Measurements from ENCODE around the gene PROSER3. TPM values are rescaled to one million over a fixed set of nuclear protein-coding genes. Genes with fewer than 3 reads are reported as not detected.

Gene PROSER3
- total and polyA plus RNA-seq, 2 donors (not counting 1 experiment from before 2014, with no cell fraction given): 26.0 to 61.0 TPM

- ChIA-PET CTCF (no interaction called here), POLR2A (no interaction called here)
- Histone ChIP-seq H4K20me1 (ENCODE audit: control insufficient read depth, insufficient read depth, low read length, poor library complexity, severe bottlenecking) (no peaks in the 10 kb centered on the region), H2AFZ (ENCODE audit: insufficient read depth, low read depth, low read length, poor library complexity, severe bottlenecking) (no peak overlapping the region), H3K27ac (ENCODE audit: low read length in 2 of 2) (no peak overlapping the region), H3K36me3 (replicated peaks in 1 of 2; ENCODE audit: control extremely low read depth in 1 of 2, control insufficient read depth in 1 of 2, extremely low read depth in 1 of 2, insufficient read depth in 2 of 2, low read length in 1 of 2) (no peaks in the 10 kb centered on the region), H3K79me2 (ENCODE audit: control insufficient read depth, insufficient read depth, low read length) (no peaks in the 10 kb centered on the region), H3K27me3 (replicated peaks in 1 of 4; ENCODE audit: control extremely low read depth in 1 of 4, control insufficient read depth in 3 of 4, insufficient read depth in 4 of 4, low read length in 3 of 4) (peaks cover 0 to 11% (median 3%) of the 10 kb centered on the region in 4 experiments), H3K9me3 (ENCODE audit: control extremely low read depth in 1 of 3, control insufficient read depth in 2 of 3, insufficient read depth in 1 of 3, low read length in 2 of 3) (peaks cover 0 to 4% (median 0%) of the 10 kb centered on the region in 3 donors), H3K4me3 (ENCODE audit: control extremely low read depth in 1 of 5, extremely low read depth in 1 of 5, insufficient read depth in 1 of 5, low read depth in 2 of 5, low read length in 4 of 5) (no peak overlapping the region), H3K9ac (ENCODE audit: low read length) (no peak overlapping the region), H3K4me2 (replicated peaks; ENCODE audit: low read depth, low read length, poor library complexity, severe bottlenecking) (no peak overlapping the region), H3K4me1 (ENCODE audit: control insufficient read depth in 2 of 2, insufficient read depth in 2 of 2, low read length in 2 of 2) (peaks cover 0 to 3% of the 10 kb centered on the region in 2 donors)
- 93% methylated on average over 15 of the region's 15 CpGs for WGBS (ENCODE audit: insufficient coverage)
- intact Hi-C loops (cut with micrococcal nuclease): no loop called here
- Mint-ChIP-seq H3K27me3 (peaks cover 21% of the 10 kb centered on the region), H3K4me1 (peaks cover 3% of the 10 kb centered on the region), H3K9me3 (ENCODE audit: insufficient read depth) (no peaks in the 10 kb centered on the region), H3K4me3 (no peak overlapping the region), H3K27ac (no peak overlapping the region)
- no peak for DNase-seq
- ATAC-seq (ENCODE audit: low read depth): no peak
- no peak for TF ChIP-seq CTCF (IDR thresholded peaks at IDR 0.05)
- no peak for TF ChIP-seq EZH2 (IDR thresholded peaks at IDR 0.05; ENCODE audit: borderline replicate concordance, insufficient read depth, low read depth, low read length, poor library complexity, severe bottlenecking)
These were observed 34.3 kb downstream of the PROSER3 start for GRCh38 chr19:35792312-35792711.

GRCh38 chr19:35792888-35793287 lies 34.9 kb downstream of the PROSER3 start:
- TF ChIP-seq EZH2 (IDR thresholded peaks at IDR 0.05; ENCODE audit: borderline replicate concordance, insufficient read depth, low read depth, low read length, poor library complexity, severe bottlenecking): no peak
- TF ChIP-seq CTCF (IDR thresholded peaks at IDR 0.05): no peak
- Histone ChIP-seq H4K20me1 (ENCODE audit: control insufficient read depth, insufficient read depth, low read length, poor library complexity, severe bottlenecking) (no peaks in the 10 kb centered on the region), H3K79me2 (ENCODE audit: control insufficient read depth, insufficient read depth, low read length) (no peaks in the 10 kb centered on the region), H3K27me3 (replicated peaks in 1 of 4; ENCODE audit: control extremely low read depth in 1 of 4, control insufficient read depth in 3 of 4, insufficient read depth in 4 of 4, low read length in 3 of 4) (peaks cover 0 to 13% (median 3%) of the 10 kb centered on the region in 4 experiments), H3K4me1 (ENCODE audit: control insufficient read depth in 2 of 2, insufficient read depth in 2 of 2, low read length in 2 of 2) (peaks cover 0 to 5% of the 10 kb centered on the region in 2 donors), H2AFZ (ENCODE audit: insufficient read depth, low read depth, low read length, poor library complexity, severe bottlenecking) (no peak overlapping the region), H3K27ac (ENCODE audit: low read length in 2 of 2) (no peak overlapping the region), H3K4me3 (ENCODE audit: control extremely low read depth in 1 of 5, extremely low read depth in 1 of 5, insufficient read depth in 1 of 5, low read depth in 2 of 5, low read length in 4 of 5) (no peak overlapping the region), H3K9me3 (ENCODE audit: control extremely low read depth in 1 of 3, control insufficient read depth in 2 of 3, insufficient read depth in 1 of 3, low read length in 2 of 3) (peaks cover 0 to 4% (median 0%) of the 10 kb centered on the region in 3 donors), H3K36me3 (replicated peaks in 1 of 2; ENCODE audit: control extremely low read depth in 1 of 2, control insufficient read depth in 1 of 2, extremely low read depth in 1 of 2, insufficient read depth in 2 of 2, low read length in 1 of 2) (no peaks in the 10 kb centered on the region), H3K9ac (ENCODE audit: low read length) (no peak overlapping the region), H3K4me2 (replicated peaks; ENCODE audit: low read depth, low read length, poor library complexity, severe bottlenecking) (no peak overlapping the region)
- Mint-ChIP-seq H3K27me3 (peaks cover 21% of the 10 kb centered on the region), H3K9me3 (ENCODE audit: insufficient read depth) (no peaks in the 10 kb centered on the region), H3K4me1 (peaks cover 6% of the 10 kb centered on the region), H3K4me3 (no peak overlapping the region), H3K27ac (no peak overlapping the region)
- POLR2A ChIA-PET: no interaction called here
- intact Hi-C loops (cut with micrococcal nuclease): no loop called here
- no peak for DNase-seq
- CTCF ChIA-PET: no interaction called here
- 84% methylated on average over 8 of the region's 8 CpGs for WGBS (ENCODE audit: insufficient coverage)
- no peak for ATAC-seq (ENCODE audit: low read depth)

Measured in B cell (primary cell).